GM23248 (cell line): ENCODE data around the gene ACAP2.

Source experiments
- EZH2 ChIP-seq: fragments of 200-600 bp; sonication (generic); IDR thresholded peaks from 2 replicates; pipeline ENCODE4 v1.6.1; 2018; ENCODE audit warnings: antibody characterized with exemption, mild to moderate bottlenecking; ENCODE audit not compliant: insufficient read depth, poor library complexity, severe bottlenecking
- EZH2phosphoT487 ChIP-seq: fragments of 200-600 bp; sonication (generic); IDR thresholded peaks from 2 replicates; pipeline ENCODE4 v1.6.1; 2018; ENCODE audit warnings: antibody characterized with exemption, moderate library complexity, mild to moderate bottlenecking, low read depth; ENCODE audit not compliant: insufficient read depth

DNA sequence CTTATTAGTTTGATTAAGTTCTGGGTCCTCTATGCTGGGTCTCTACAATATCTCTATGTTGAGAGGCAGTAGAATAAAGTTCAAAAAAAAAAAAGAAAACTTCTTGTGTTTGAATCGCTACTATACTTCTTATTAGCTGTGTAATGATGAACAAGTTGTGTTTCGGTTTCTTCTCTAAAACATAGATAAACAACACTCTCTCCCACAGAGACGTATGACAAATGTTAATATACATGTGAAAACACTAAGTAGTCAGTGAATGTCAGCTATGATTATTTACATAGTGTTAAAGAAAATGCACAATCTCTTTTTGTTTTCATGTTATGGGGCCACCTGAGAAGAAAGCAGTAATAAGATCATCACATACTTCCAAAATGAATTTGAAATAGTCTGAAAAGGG, 45.3 kb downstream of the ACAP2 start:
- TF ChIP-seq EZH2phosphoT487, result no peak
- TF ChIP-seq EZH2, result no peak
